GM18951 (cell line): Measurements from ENCODE around the gene DUOXA2.

Experiments
- POLR2A ChIP-seq: IDR thresholded peaks from 4 replicates; pipeline ENCODE4 v1.6.1; 2011; ENCODE audit warnings: mild to moderate bottlenecking; ENCODE audit not compliant: insufficient read length, insufficient read depth; ENCODE audit errors: extremely low read depth
- in situ Hi-C: fragments of 300-500 bp; cut with MboI; formaldehyde crosslinking; loops from one replicate; pipeline ENCODE4 v1.12.0; 2022; ENCODE audit warnings: low sequenced_read_pairs, mixed read lengths, inconsistent platforms; ENCODE audit not compliant: unreplicated experiment

Gene DUOXA2

DNA sequence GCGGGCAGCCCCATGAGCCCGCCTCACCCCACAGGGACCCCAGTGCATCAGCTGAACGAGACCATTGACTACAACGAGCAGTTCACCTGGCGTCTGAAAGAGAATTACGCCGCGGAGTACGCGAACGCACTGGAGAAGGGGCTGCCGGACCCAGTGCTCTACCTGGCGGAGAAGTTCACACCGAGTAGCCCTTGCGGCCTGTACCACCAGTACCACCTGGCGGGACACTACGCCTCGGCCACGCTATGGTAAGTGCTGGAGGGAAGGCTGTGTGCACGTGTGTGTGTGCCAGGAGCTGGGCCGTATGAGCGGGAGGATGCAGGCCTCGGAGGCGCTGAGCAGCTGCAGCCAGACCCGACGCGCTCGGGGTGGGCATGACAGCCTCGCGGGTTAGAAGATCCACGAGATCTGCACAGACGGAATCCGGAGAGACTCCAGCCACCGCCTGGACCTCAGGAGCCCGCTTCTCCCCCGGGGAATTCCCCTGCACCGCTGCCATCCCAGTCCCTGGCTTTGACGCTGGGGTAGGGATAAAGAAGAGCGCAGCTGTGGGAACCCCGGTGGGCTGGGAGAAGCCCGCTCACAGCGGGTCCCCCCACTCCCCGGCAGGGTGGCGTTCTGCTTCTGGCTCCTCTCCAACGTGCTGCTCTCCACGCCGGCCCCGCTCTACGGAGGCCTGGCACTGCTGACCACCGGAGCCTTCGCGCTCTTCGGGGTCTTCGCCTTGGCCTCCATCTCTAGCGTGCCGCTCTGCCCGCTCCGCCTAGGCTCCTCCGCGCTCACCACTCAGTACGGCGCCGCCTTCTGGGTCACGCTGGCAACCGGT is 2.6 kb downstream of the DUOXA2 start:
- in situ Hi-C loops: no loop called here
- TF ChIP-seq POLR2A: no peak

- in situ Hi-C loops: no loop called here
- no peak for TF ChIP-seq POLR2A
Observed at GRCh38 chr15:45117308-45118130, 3.4 kb downstream of the DUOXA2 start.

GRCh38 chr15:45118131-45118588 is 4.0 kb downstream of the DUOXA2 start:
- in situ Hi-C loops: no loop called here
- TF ChIP-seq POLR2A: no peak

GRCh38 chr15:45118996-45119395 is 4.9 kb downstream of the DUOXA2 start:
- TF ChIP-seq POLR2A: no peak
- in situ Hi-C loops: no loop called here

DNA sequence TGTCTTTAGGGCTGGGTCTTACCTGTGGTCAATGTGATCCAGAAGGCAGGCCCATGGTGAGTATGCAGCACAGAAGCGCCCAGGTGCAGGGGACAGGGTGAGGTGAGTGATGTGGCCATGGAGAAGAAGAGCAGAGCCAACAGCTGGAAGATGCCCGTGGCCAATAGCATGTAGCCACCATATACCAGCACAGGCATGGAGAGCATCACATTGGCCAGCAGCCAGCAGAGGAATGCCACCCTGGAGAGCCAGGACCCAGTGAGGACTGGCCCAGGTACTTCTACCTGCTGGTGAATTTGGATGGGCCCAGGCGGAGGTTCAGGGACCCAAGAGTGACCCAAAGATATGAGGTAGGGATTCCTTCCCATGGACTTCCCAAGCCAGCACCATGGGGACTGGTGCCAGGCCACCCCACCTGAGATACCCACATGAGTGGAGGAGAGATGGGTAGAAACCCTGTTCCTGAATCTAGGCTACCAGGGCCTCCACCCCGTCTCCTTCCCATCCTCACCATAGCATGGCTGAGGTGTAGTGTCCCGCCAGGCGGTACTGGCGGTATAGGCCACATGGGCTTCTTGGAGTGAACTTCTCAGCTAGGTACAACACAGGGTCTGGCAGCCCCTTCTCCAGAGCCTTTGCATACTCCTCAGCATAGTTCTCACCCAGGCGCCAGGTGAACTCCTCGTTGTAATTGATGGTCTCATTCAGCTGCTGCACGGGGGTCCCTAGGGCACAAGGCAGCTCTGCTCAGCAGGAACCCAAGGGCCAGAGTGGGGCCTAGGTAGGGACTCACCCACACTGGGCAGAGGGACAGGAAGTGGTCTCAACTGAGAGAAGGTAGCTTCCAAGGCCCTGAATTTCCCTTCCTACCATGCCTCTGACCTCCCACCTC is 6.2 kb downstream of the DUOXA2 start:
- no peak for TF ChIP-seq POLR2A
- in situ Hi-C loops: no loop called here

DNA sequence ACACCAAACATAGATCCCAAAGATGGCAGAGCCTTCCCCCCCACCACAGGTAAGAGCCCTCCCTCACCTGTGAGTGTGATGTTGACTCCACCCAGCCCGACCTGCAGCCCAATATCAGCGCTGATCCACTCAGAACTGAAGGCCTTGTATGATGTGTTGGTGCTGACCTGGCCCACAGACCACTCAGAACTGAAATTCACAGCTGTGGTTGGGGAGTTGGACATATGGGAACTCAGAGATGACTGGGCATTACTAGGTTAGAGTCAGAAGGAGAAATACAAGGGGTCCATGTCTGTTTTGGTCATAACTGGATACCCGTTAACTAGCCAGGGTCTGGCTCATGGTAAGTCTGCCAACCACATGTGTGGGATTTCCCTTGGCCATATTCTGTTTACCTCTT is 6.9 kb downstream of the DUOXA2 start:
- in situ Hi-C loops: no loop called here
- no peak for TF ChIP-seq POLR2A

- no peak for TF ChIP-seq POLR2A
- in situ Hi-C loops: no loop called here
Observed at GRCh38 chr15:45121706-45122417, 7.7 kb downstream of the DUOXA2 start.

DNA sequence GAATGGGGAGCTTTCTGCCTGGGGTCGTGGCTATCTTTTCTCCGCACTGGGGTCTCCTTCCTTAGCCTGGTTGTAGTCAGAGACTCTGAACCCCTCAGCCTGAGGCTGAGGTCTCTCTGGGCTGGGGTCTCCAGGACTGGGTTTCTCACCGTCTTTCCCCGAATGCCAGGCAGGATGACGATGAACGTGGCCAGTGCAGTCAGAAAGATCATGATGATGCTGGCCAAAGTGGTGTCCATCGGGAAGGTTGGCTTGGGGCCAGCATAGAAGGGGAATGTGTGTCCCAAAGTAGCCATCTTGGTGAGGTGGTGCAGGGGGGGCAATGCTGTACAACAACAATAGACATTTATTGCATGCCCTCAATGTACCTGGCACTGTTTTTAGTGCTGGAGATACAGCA is 8.6 kb downstream of the DUOXA2 start:
- TF ChIP-seq POLR2A: no peak
- in situ Hi-C loops: no loop called here

DNA sequence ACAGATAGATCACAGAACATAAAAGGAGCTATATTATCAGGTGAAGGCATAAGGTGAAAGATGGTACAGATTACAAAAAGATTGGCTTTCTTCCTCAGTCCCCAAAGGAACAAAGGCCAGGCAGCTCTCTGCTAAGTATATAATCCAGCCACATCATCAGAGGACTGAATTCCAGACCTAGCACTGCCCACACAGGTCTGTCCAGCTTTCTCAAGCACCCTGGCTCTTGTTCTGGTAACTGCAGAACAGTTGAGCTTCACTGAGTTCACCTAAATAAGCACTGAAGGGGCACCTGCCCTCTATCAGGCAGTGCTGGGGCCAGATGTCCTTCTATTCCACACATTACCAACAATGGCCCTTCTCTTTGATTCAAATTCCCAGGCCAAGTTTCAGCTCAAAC is 9.3 kb downstream of the DUOXA2 start:
- no peak for TF ChIP-seq POLR2A
- in situ Hi-C loops: no loop called here

DNA sequence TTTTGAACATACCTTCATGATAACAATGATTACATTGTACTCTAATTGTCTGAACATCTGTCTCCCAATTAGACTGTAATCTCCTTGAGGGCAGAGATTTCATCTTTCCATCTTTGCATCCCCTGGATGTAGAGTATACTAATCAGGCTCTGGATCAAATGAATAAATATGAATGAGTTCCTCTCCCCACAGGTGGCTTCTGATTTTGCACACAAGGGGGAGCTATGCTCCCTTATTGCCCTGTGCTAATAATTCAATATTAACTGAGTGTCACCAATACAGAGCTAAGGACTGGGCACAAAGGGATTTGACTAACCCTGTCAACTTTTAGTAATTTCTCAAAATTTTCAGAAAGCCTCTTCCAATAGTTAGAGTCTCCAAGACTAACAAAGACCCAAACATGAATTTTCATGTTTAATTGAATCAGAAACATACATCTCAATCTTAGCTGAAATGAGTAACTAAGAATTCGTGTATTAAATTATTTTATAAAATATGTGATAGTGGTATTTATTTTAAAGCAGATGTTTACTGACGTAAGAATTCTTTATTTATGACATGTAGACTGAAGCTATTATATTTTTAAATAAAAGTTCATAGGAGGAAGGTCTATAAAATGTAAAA is 12.5 kb downstream of the DUOXA2 start:
- in situ Hi-C loops: no loop called here
- no peak for TF ChIP-seq POLR2A

GRCh38 chr15:45128971-45129639 is 15.0 kb downstream of the DUOXA2 start:
- in situ Hi-C loops: no loop called here
- no peak for TF ChIP-seq POLR2A

- in situ Hi-C loops: no loop called here
Observed at GRCh38 chr15:45129651-45130129, 15.6 kb downstream of the DUOXA2 start, which contains the start of the genes DUOX1 and DUOXA1. Gene DUOX1, plus strand, starts transcription at chr15:45129994. Its CDS starts 1,973 bp downstream, at chr15:45131967. Gene DUOXA1, minus strand, starts transcription at chr15:45129879. Its CDS starts 6,865 bp downstream, at chr15:45123014.

More at GRCh38 chr15:45129651-45130129, 15.6 kb downstream of the DUOXA2 start, which contains the start of the genes DUOX1 and DUOXA1:
- no peak for TF ChIP-seq POLR2A
